ENCODE data around the gene WNK2.
"Not testable (repeated sequence)": the region's sequence is repeated elsewhere in the genome, so short reads cannot be mapped to it uniquely, and the experiment has no call there.

The WNK2 gene

GRCh38 chr9:93320591-93321219, 136.8 kb downstream of the WNK2 start:
- no peak for DNase-seq (ENCODE audit: insufficient read length, low spot score)
- no peak for FAIRE-seq

- DNase-seq (ENCODE audit: insufficient read length, low spot score) (no peak), FAIRE-seq (no peak)
Observed at GRCh38 chr9:93321220-93321610, 137.3 kb downstream of the WNK2 start.

GRCh38 chr9:93323446-93323954, 139.6 kb downstream of the WNK2 start:
- not testable (repeated sequence) for DNase-seq (ENCODE audit: insufficient read length, low spot score); FAIRE-seq

GRCh38 chr9:93324191-93324834, 140.4 kb downstream of the WNK2 start:
- no peak for FAIRE-seq

GRCh38 chr9:93325307-93326035, 141.5 kb downstream of the WNK2 start:
- no peak for FAIRE-seq
- no peak for DNase-seq (ENCODE audit: insufficient read length, low spot score)

More at GRCh38 chr9:93324191-93324834, 140.4 kb downstream of the WNK2 start:
- DNase-seq (ENCODE audit: insufficient read length, low spot score) = no peak

GRCh38 chr9:93326056-93326455, 142.1 kb downstream of the WNK2 start:
- FAIRE-seq = no peak
- DNase-seq (ENCODE audit: insufficient read length, low spot score) = no peak

GRCh38 chr9:93326654-93327053, 142.7 kb downstream of the WNK2 start:
- DNase-seq (ENCODE audit: insufficient read length, low spot score) (no peak), FAIRE-seq (no peak)

GRCh38 chr9:93329629-93330280, 145.8 kb downstream of the WNK2 start:
- DNase-seq (ENCODE audit: insufficient read length, low spot score) = no peak
- FAIRE-seq = no peak

- FAIRE-seq = no peak
- DNase-seq (ENCODE audit: insufficient read length, low spot score) = no peak
Observed at GRCh38 chr9:93332317-93332716, 148.4 kb downstream of the WNK2 start.

GRCh38 chr9:93336720-93337119, 152.8 kb downstream of the WNK2 start:
- no peak for FAIRE-seq
- no peak for DNase-seq (ENCODE audit: insufficient read length, low spot score)

GRCh38 chr9:93338196-93338595, 154.3 kb downstream of the WNK2 start:
- FAIRE-seq; DNase-seq (ENCODE audit: insufficient read length, low spot score): not testable (repeated sequence)

- FAIRE-seq (no peak), DNase-seq (ENCODE audit: insufficient read length, low spot score) (no peak)
Observed at GRCh38 chr9:93340091-93340490, 156.2 kb downstream of the WNK2 start.

- not testable (repeated sequence) for DNase-seq (ENCODE audit: insufficient read length, low spot score); FAIRE-seq
Observed at GRCh38 chr9:93341820-93342219, 157.9 kb downstream of the WNK2 start.

GRCh38 chr9:93342428-93342827, 158.5 kb downstream of the WNK2 start:
- not testable (repeated sequence) for FAIRE-seq; DNase-seq (ENCODE audit: insufficient read length, low spot score)

- DNase-seq (ENCODE audit: insufficient read length, low spot score) (no peak), FAIRE-seq (no peak)
Observed at GRCh38 chr9:93343663-93344062, 159.7 kb downstream of the WNK2 start.

- DNase-seq (ENCODE audit: insufficient read length, low spot score) (no peak), FAIRE-seq (no peak)
Observed at GRCh38 chr9:93345643-93346230, 161.8 kb downstream of the WNK2 start.

- no peak for FAIRE-seq
Observed at GRCh38 chr9:93346231-93347112, 162.5 kb downstream of the WNK2 start.

GRCh38 chr9:93347371-93347975, 163.5 kb downstream of the WNK2 start:
- DNase-seq (ENCODE audit: insufficient read length, low spot score); FAIRE-seq: not testable (repeated sequence)

More at GRCh38 chr9:93346231-93347112, 162.5 kb downstream of the WNK2 start:
- DNase-seq (ENCODE audit: insufficient read length, low spot score) = no peak
